SJSA1 (cell line): ENCODE results near the gene ADAMTS6. TPM values are rescaled to one million over a fixed set of nuclear protein-coding genes. Genes with fewer than 3 reads are reported as not detected.

Experiments used
- DNase-seq, 2 experiments: peaks; one replicate each; pipeline ENCODE4 v3.0.0-alpha.2; 2015 to 2020; ENCODE audit warnings: low spot score in 2 of 2, low read depth in 1 of 2
- H3K27ac ChIP-seq: fragments of 250-450 bp; sonication (Bioruptor Pico); 2 replicates; pipeline ENCODE4 v1.5.1; 2020; ENCODE audit warnings: mild to moderate bottlenecking, moderate library complexity
- H3K27me3 ChIP-seq: fragments of 250-450 bp; sonication (Bioruptor Pico); replicated peaks from 2 replicates; pipeline ENCODE4 v1.5.1; 2020; ENCODE audit warnings: mild to moderate bottlenecking, moderate library complexity
- H3K36me3 ChIP-seq: fragments of 250-450 bp; sonication (Bioruptor Pico); 2 replicates; pipeline ENCODE4 v1.5.1; 2020; ENCODE audit warnings: mild to moderate bottlenecking
- H3K4me1 ChIP-seq: fragments of 250-450 bp; sonication (Bioruptor Pico); replicated peaks from 2 replicates; pipeline ENCODE4 v1.6.1; 2021; ENCODE audit warnings: mild to moderate bottlenecking
- H3K4me3 ChIP-seq: fragments of 250-450 bp; sonication (Bioruptor Pico); 2 replicates; pipeline ENCODE4 v1.5.1; 2020; ENCODE audit warnings: mild to moderate bottlenecking
- H3K9me3 ChIP-seq: fragments of 250-450 bp; sonication (Bioruptor Pico); replicated peaks from 2 replicates; pipeline ENCODE4 v1.5.1; 2020; ENCODE audit warnings: mild to moderate bottlenecking
- total RNA-seq: library from RNA; depleted of rRNA; stranded (reverse); fragments of >200 nt; shearing (Covaris generic); gene quantifications from 2 replicates; pipeline ENCODE4 v1.2.3, GENCODE V29; 2014

ADAMTS6 gene
- total RNA-seq, 1 experiment from 2014 or later: 4.1 TPM

DNA sequence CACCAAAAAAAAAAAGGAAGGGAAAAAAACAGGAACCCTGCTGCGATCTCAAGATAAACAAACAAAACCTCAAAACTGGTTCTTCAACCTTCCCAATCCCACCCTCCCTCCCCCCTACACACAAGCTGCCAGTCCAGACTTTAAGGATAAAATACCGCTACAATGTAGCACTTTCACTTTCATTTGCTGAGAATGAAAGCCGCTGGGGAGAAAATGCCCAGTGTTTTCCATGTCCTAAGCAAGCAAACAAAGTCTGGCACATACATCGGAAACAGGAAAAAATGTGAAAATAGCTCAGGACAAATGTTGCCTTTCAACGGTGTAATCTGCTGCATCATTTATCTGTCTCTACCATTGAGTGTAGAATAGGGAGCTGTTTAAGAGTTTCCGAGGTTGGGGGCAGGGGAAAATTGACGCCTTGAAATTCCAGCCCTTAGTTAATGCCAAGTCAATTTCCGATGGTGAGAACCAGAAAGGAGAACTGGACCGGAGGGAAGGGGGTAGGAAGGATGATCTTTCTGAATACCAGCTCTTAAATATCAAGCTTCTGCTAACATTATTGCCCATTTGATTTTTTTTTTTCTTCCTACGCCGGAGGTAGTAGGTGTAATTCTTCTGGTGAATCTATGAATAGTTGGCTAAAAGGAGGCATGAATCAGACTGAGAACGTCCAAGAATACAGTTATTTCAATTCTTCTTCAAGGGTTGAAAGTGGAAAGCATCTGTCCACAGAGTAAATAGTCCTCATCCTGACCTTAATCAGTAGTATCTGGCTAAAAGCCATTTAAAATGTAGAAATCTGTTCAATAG is 1.2 kb upstream of the ADAMTS6 start:
- Histone ChIP-seq H3K4me1 (peaks cover 4% of the 10 kb centered on the region), H3K27me3 (no peaks in the 10 kb centered on the region), H3K36me3 (no peaks in the 10 kb centered on the region), H3K9me3 (no peaks in the 10 kb centered on the region), H3K27ac (peak overlapping the region; percentile 77), H3K4me3 (peak overlapping the region; percentile 46)
- DNase-seq: peak in 1 of 2 experiments; percentile 70

- DNase-seq: peak in 1 of 2 experiments; percentile 70
- Histone ChIP-seq H3K27ac (peak overlapping the region; percentile 77), H3K9me3 (no peaks in the 10 kb centered on the region), H3K36me3 (no peaks in the 10 kb centered on the region), H3K27me3 (no peaks in the 10 kb centered on the region), H3K4me3 (peak overlapping the region; percentile 46), H3K4me1 (peaks cover 4% of the 10 kb centered on the region)
These were observed 596 bp upstream of the ADAMTS6 start for GRCh38 chr5:65482296-65482735.

- H3K4me3 ChIP-seq: peak overlapping the region; percentile 46
- peak in 1 of 2 experiments; percentile 19 for DNase-seq
- H3K27ac ChIP-seq: no peak overlapping the region
- H3K27me3 ChIP-seq: no peaks in the 10 kb centered on the region
- H3K36me3 ChIP-seq: no peaks in the 10 kb centered on the region
- no peaks in the 10 kb centered on the region for H3K9me3 ChIP-seq
- peaks cover 4% of the 10 kb centered on the region for H3K4me1 ChIP-seq
These were observed 544 bp downstream of the ADAMTS6 start for GRCh38 chr5:65481171-65481581.

GRCh38 chr5:65480306-65480865 is 1.3 kb downstream of the ADAMTS6 start:
- Histone ChIP-seq H3K4me1 (peaks cover 4% of the 10 kb centered on the region), H3K4me3 (peak overlapping the region; percentile 46), H3K27me3 (no peaks in the 10 kb centered on the region), H3K9me3 (no peaks in the 10 kb centered on the region), H3K27ac (no peak overlapping the region), H3K36me3 (no peaks in the 10 kb centered on the region)
- DNase-seq: peak; percentile 61

DNA sequence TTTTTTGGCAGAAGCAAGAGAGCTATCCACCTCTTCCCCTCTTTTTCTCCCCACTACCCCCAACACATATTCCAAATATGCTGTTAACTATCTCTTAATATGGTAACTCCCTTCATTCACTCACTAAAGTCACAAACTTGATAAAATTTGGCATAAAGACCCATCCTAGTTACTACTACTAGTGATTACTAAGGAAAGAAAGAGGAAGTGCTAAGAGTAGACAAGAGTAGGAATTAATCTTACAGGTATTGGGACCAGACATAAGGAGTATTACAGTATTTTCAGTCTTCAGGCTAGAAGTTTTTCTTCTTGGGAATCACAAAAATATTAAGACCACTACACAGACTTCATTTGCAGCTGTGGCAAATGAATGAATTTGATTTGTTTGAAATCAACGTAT is 2.2 kb downstream of the ADAMTS6 start:
- H3K27ac ChIP-seq: no peak overlapping the region
- H3K36me3 ChIP-seq: no peaks in the 10 kb centered on the region
- no peaks in the 10 kb centered on the region for H3K9me3 ChIP-seq
- H3K27me3 ChIP-seq: no peaks in the 10 kb centered on the region
- peak overlapping the region; percentile 46 for H3K4me3 ChIP-seq
- no peak for DNase-seq
- peaks cover 4% of the 10 kb centered on the region for H3K4me1 ChIP-seq

- Histone ChIP-seq H3K4me3 (no peak overlapping the region), H3K36me3 (no peaks in the 10 kb centered on the region), H3K9me3 (no peaks in the 10 kb centered on the region), H3K27ac (no peak overlapping the region), H3K4me1 (peaks cover 1% of the 10 kb centered on the region), H3K27me3 (no peaks in the 10 kb centered on the region)
- no peak for DNase-seq
These were observed 3.4 kb downstream of the ADAMTS6 start for GRCh38 chr5:65478336-65478735.

DNA sequence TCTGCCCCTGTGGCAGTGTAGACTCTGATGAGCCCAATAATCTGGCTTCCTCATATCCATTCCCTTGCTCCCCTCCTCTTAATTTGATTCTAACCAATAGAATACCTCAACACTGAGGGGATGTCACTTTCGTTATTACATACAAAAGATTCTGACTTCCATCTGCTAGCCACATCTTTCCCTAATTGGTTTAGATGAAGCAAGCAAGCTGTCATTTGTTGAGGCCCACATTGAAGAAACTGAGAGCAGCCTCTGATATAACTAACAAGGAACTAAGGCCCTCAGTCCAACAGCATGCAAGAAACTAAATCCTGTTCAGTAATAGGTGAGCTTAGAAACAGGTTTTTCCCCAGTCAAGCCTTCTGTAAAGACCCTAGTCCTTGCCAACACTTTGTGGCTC is 5.8 kb downstream of the ADAMTS6 start:
- DNase-seq: no peak
- Histone ChIP-seq H3K27ac (no peak overlapping the region), H3K4me3 (no peak overlapping the region), H3K27me3 (no peaks in the 10 kb centered on the region), H3K9me3 (no peaks in the 10 kb centered on the region), H3K36me3 (no peaks in the 10 kb centered on the region), H3K4me1 (no peaks in the 10 kb centered on the region; the same call in none of the 2 replicates)

GRCh38 chr5:65475336-65475735 is 6.4 kb downstream of the ADAMTS6 start:
- Histone ChIP-seq H3K4me3 (no peak overlapping the region), H3K27me3 (no peaks in the 10 kb centered on the region), H3K9me3 (no peaks in the 10 kb centered on the region), H3K36me3 (no peaks in the 10 kb centered on the region), H3K27ac (no peak overlapping the region), H3K4me1 (no peaks in the 10 kb centered on the region; the same call in 1 of the 2 replicates)
- no peak for DNase-seq

GRCh38 chr5:65474130-65474711 is 7.5 kb downstream of the ADAMTS6 start:
- Histone ChIP-seq H3K4me1 (no peaks in the 10 kb centered on the region), H3K9me3 (no peaks in the 10 kb centered on the region), H3K4me3 (no peak overlapping the region), H3K36me3 (no peaks in the 10 kb centered on the region), H3K27me3 (no peaks in the 10 kb centered on the region), H3K27ac (no peak overlapping the region)
- no peak for DNase-seq

DNA sequence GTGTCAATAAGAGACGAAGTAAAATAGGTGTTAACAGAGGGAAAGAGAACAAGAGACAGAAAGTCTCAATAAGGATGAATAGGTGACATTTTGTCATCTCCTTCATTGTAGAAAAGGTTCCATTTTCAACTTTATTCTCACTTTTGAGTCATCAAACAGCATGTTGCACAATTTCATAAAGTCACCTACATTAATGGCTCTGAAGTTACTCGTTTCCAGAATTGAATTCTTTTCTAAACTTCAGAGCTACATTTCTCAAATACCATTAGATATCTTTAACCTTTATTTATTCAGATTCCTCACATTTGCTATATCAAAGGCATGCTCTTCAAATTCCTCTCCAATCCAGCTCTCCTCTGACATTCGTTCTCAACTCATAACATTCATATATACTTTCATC is 13.1 kb downstream of the ADAMTS6 start:
- Histone ChIP-seq H3K27ac (no peak overlapping the region), H3K4me3 (no peak overlapping the region), H3K27me3 (no peaks in the 10 kb centered on the region), H3K4me1 (no peaks in the 10 kb centered on the region), H3K36me3 (no peaks in the 10 kb centered on the region), H3K9me3 (no peaks in the 10 kb centered on the region)
- no peak for DNase-seq

DNA sequence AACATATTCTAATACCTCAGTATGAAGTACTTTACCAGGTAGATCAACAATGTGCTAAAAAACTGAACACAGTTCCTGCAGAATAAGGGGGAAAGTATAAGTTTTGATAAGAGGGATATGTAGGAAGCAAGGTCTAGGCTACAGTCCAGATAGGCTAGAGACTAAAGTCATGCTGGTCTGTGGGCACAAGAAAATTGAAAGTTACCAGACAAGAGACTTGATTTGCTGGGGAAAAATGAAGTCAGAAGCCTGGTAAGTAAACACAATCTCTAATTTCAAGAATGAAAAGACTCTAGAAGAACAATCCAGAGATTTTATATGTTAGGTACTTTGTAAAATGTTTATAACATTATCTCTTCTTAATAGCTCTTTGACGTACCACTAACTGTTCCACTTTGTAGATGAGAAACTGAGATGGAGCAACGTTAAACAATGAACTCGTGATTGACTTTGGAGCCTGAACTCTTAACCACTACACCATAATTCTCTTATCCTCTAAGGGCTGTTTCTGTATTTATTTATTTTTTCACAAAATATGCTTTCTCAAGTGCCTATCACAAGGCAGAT is 19.5 kb downstream of the ADAMTS6 start:
- Histone ChIP-seq H3K9me3 (no peaks in the 10 kb centered on the region), H3K4me1 (peaks cover 37% of the 10 kb centered on the region), H3K4me3 (no peak overlapping the region), H3K27me3 (no peaks in the 10 kb centered on the region), H3K27ac (no peak overlapping the region), H3K36me3 (no peaks in the 10 kb centered on the region)
- peak in 1 of 2 experiments; percentile 22 for DNase-seq

GRCh38 chr5:65461490-65461889 is 20.2 kb downstream of the ADAMTS6 start:
- Histone ChIP-seq H3K9me3 (no peaks in the 10 kb centered on the region), H3K4me1 (peaks cover 37% of the 10 kb centered on the region), H3K36me3 (no peaks in the 10 kb centered on the region), H3K27ac (no peak overlapping the region), H3K4me3 (no peak overlapping the region), H3K27me3 (no peaks in the 10 kb centered on the region)
- peak in 1 of 2 experiments; percentile 14 for DNase-seq

DNA sequence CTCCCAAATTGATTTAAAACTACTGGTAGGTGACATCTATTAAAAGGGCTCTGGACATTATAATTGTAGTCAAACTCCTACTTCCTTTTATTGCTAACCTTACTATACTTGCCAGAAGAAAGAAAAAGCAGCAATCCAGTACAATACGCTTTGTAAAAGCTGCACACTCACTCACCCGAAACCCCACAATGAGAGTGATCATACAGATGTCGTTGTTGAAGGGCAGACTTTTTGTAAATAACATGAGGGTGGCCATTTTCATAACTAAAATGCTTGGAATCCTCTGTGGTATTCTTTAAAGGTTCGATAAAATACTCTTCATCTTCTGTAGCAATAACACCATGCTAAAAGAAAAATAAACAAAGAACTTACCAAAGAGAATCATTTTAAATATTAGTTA is 21.7 kb downstream of the ADAMTS6 start:
- Histone ChIP-seq H3K27ac (peak overlapping the region; percentile 18; the same call in 1 of the 2 replicates), H3K9me3 (no peaks in the 10 kb centered on the region), H3K27me3 (no peaks in the 10 kb centered on the region), H3K36me3 (no peaks in the 10 kb centered on the region), H3K4me3 (no peak overlapping the region), H3K4me1 (peaks cover 37% of the 10 kb centered on the region)
- DNase-seq: peak in 1 of 2 experiments; percentile 27

- H3K27me3 ChIP-seq: no peaks in the 10 kb centered on the region
- H3K9me3 ChIP-seq: peaks cover 3% of the 10 kb centered on the region; the same call in 1 of the 2 replicates
- peaks cover 11% of the 10 kb centered on the region for H3K4me1 ChIP-seq
- no peaks in the 10 kb centered on the region for H3K36me3 ChIP-seq
- DNase-seq: no peak
- no peak overlapping the region for H3K27ac ChIP-seq
- no peak overlapping the region for H3K4me3 ChIP-seq
These were observed 26.7 kb downstream of the ADAMTS6 start for GRCh38 chr5:65455064-65455463.
